ENCODE data around the gene LRRC4.

The LRRC4 gene

DNA sequence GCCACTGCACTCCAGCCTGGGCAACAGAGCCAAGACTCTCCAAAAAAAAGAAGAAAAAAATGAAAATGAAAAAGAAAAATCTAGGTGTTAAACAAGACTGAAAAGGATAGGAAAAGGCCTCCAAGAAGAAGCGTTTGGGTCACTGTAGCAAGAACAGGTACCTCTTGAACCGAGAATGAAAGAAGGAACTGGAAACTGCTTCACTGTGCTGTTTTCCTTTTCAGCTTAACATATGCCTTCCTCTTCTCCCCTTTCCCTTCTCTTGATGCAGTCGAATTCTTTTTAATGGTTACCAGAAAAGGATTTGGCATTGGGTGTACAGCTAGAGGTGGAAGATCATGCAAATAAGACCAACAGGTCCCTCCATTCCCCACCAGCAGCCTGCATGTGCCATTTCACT, 28.1 kb downstream of the LRRC4 start:
- Histone ChIP-seq H3K9ac (ENCODE audit: low read depth, low read length) (no peak overlapping the region), H3K36me3 (ENCODE audit: insufficient read depth, low read depth, low read length) (0 out of 2 replicates have a peak, but pooled peaks cover 5% of the 10 kb centered on the region), H3K27me3 (ENCODE audit: insufficient read depth, low read length) (no peaks in the 10 kb centered on the region), H3K27ac (ENCODE audit: low read length) (no peak overlapping the region), H3K4me3 (ENCODE audit: low read length) (no peak overlapping the region), H3K9me3 (ENCODE audit: insufficient read depth, low read depth, low read length) (no peaks in the 10 kb centered on the region), H3K4me1 (ENCODE audit: insufficient read depth, low read length) (no peaks in the 10 kb centered on the region; the same call in 1 of the 2 replicates)

DNA sequence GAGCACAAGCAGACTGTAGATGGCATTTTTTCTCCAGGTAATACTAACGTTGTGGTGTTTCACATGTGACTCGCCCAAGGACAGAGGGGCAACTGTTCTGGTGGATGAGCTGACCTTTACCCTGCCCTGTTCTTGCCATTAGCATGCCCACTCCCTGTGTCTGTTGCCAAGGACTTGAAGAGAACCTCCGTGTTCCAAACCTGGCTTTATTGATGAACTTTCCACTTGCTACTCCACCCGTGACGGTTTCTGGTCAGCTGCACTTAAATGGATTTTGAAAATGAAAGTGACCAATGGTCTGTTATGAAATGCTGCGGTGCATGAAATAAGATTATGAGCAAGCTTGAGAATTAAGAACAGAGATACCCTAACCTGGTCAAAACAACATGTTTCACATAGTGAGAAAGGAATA, 30.4 kb downstream of the LRRC4 start:
- Histone ChIP-seq H3K9me3 (ENCODE audit: insufficient read depth, low read depth, low read length) (no peaks in the 10 kb centered on the region), H3K9ac (ENCODE audit: low read depth, low read length) (no peak overlapping the region), H3K4me1 (ENCODE audit: insufficient read depth, low read length) (peaks cover 8% of the 10 kb centered on the region; the same call in 1 of the 2 replicates), H3K4me3 (ENCODE audit: low read length) (no peak overlapping the region), H3K27ac (ENCODE audit: low read length) (no peak overlapping the region), H3K36me3 (ENCODE audit: insufficient read depth, low read depth, low read length) (peaks cover 15% of the 10 kb centered on the region), H3K27me3 (ENCODE audit: insufficient read depth, low read length) (no peaks in the 10 kb centered on the region)

DNA sequence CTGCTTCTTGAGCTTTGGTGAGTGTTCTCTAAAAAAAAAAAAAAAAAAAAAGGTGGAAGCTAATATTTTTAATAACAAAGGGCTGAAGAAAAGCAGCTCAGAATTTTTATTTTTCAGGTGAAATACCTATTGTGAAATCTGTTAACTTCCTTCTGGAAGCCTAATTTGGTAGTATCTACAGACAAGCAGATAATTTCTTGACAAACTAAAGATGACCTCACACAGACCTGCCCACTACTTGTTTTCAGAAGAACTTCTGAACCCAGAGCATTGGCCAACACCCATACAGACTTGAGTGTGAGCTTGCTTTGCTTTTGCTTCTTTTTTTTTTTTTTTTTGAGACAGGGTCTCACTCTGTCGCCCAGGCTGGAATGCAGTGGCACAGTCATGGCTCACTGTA, 31.2 kb downstream of the LRRC4 start:
- H3K27ac ChIP-seq (ENCODE audit: low read length), result no peak overlapping the region
- no peaks in the 10 kb centered on the region for H3K27me3 ChIP-seq (ENCODE audit: insufficient read depth, low read length)
- H3K4me3 ChIP-seq (ENCODE audit: low read length), result no peak overlapping the region
- peaks cover 15% of the 10 kb centered on the region for H3K36me3 ChIP-seq (ENCODE audit: insufficient read depth, low read depth, low read length)
- no peaks in the 10 kb centered on the region for H3K9me3 ChIP-seq (ENCODE audit: insufficient read depth, low read depth, low read length)
- no peak overlapping the region for H3K9ac ChIP-seq (ENCODE audit: low read depth, low read length)
- peaks cover 12% of the 10 kb centered on the region for H3K4me1 ChIP-seq (ENCODE audit: insufficient read depth, low read length)

DNA sequence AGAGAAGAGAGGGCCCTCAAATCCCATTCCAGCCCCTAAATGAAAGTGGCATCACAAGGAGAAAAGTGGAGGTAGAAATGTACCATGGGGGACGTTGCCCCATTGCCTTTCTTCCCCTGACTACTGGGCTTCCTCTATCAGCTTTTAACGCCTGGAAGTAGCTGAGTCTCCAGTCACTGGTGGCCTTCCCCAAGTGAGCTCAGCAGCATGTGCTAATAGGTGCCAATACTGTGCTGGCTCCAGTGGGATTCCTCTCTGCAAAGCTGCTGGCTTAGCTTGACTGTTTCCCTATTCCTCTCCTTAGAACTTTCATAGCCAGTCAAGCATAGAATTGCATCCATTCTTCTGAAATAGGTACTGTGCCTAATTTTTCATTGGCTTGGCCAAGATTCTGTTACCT, 32.6 kb downstream of the LRRC4 start:
- H3K9ac ChIP-seq (ENCODE audit: low read depth, low read length), result no peak overlapping the region
- H3K36me3 ChIP-seq (ENCODE audit: insufficient read depth, low read depth, low read length), result peaks cover 21% of the 10 kb centered on the region
- H3K4me3 ChIP-seq (ENCODE audit: low read length), result no peak overlapping the region
- H3K9me3 ChIP-seq (ENCODE audit: insufficient read depth, low read depth, low read length), result no peaks in the 10 kb centered on the region
- peaks cover 13% of the 10 kb centered on the region for H3K4me1 ChIP-seq (ENCODE audit: insufficient read depth, low read length)
- H3K27ac ChIP-seq (ENCODE audit: low read length), result no peak overlapping the region
- H3K27me3 ChIP-seq (ENCODE audit: insufficient read depth, low read length), result no peaks in the 10 kb centered on the region

DNA sequence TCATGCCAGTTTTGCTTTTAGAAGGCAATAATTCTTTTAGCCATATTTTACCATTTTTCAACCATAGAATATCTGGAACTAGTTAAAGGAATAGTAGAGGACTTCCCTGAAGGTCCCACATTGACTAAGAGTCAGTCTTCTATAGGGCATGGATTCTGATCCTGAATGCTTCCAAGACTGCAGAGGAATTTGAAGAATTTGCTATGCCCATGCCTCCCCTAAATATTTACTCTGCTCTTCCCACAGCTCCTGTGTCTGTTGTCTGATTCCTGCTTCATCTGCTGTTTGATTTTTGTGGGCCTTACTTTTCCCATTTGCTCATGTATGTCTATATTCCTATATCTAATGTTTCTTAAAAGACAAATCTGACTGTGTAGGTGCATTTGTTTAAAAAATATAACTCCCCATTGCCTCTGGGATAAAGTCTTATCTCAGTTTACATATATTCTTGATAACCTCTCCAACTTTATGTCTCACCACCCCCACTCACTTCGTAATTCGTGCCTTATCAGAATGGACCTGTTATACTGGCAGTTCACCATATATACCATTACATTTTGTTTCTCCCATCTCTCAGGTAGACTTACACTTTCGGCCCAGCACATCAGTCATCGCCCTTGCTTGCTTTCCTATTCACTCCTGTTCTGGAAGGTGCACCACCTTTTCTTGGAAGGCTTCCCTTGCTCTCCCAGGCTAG, 33.9 kb downstream of the LRRC4 start:
- Histone ChIP-seq H3K27me3 (ENCODE audit: insufficient read depth, low read length) (no peaks in the 10 kb centered on the region), H3K4me1 (ENCODE audit: insufficient read depth, low read length) (peaks cover 13% of the 10 kb centered on the region), H3K36me3 (ENCODE audit: insufficient read depth, low read depth, low read length) (peaks cover 34% of the 10 kb centered on the region), H3K4me3 (ENCODE audit: low read length) (no peak overlapping the region), H3K9ac (ENCODE audit: low read depth, low read length) (no peak overlapping the region), H3K27ac (ENCODE audit: low read length) (no peak overlapping the region), H3K9me3 (ENCODE audit: insufficient read depth, low read depth, low read length) (no peaks in the 10 kb centered on the region)

DNA sequence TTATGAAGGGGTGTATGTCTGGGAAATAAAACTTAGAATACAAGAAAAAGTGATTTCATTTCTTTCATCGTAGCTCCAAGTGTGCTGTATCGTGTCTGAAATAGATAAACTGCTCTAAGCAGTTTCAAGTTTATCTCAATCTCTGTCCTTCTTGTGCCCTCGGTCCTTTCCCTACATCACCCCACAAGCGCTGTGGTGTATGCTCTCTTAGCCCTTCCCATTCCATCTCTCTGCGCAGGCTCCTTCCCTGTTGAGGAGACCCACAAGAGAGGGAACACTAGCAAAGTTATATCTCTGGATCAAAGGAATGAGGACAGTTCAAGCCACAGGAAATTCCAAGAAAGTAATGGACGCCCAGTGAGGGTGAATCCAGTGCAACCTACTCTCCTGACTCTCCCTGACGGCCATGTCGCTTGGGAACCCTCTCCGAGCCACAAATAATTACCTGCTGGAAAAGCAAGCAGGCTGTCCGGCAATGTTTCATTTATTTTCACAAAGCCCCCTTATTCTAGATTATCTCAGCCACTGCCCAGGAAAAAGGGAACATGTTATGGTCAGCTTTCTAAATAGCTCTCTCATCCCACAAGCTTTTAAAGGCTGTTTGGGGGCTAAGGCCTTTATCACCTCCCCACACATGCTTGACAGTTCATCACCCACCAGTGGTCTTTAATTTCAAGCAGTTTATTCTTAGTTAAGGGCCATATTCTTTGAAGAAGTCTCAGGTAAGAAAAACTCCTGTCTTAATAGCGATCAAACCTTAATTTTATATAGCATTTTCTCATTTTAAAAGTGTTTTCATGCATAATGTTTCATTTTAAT, 34.8 kb downstream of the LRRC4 start:
- H3K27me3 ChIP-seq (ENCODE audit: insufficient read depth, low read length), result no peaks in the 10 kb centered on the region
- H3K9ac ChIP-seq (ENCODE audit: low read depth, low read length), result no peak overlapping the region
- H3K27ac ChIP-seq (ENCODE audit: low read length), result no peak overlapping the region
- no peak overlapping the region for H3K4me3 ChIP-seq (ENCODE audit: low read length)
- no peaks in the 10 kb centered on the region for H3K9me3 ChIP-seq (ENCODE audit: insufficient read depth, low read depth, low read length)
- H3K4me1 ChIP-seq (ENCODE audit: insufficient read depth, low read length), result peaks cover 13% of the 10 kb centered on the region
- peaks cover 42% of the 10 kb centered on the region for H3K36me3 ChIP-seq (ENCODE audit: insufficient read depth, low read depth, low read length)

DNA sequence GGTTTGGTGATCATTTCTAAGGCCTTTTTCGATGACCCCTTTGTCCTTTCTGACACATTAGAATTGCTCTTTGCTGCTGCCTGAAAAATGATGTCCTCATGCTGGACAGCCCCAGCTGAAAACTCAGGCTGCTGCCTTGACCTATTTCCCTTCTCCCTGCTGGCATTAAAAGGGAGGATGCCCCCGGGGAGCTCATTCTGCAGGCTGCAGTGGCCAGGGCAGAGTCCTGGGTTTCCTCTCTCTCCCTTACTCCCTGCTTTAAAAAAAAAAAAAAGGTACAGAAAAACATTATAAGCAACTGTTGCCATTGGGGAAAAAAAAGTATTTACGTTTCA, 35.4 kb downstream of the LRRC4 start:
- Histone ChIP-seq H3K4me1 (ENCODE audit: insufficient read depth, low read length) (peaks cover 13% of the 10 kb centered on the region), H3K36me3 (ENCODE audit: insufficient read depth, low read depth, low read length) (peaks cover 43% of the 10 kb centered on the region), H3K9ac (ENCODE audit: low read depth, low read length) (no peak overlapping the region), H3K4me3 (ENCODE audit: low read length) (no peak overlapping the region), H3K27me3 (ENCODE audit: insufficient read depth, low read length) (no peaks in the 10 kb centered on the region), H3K27ac (ENCODE audit: low read length) (no peak overlapping the region), H3K9me3 (ENCODE audit: insufficient read depth, low read depth, low read length) (no peaks in the 10 kb centered on the region)

DNA sequence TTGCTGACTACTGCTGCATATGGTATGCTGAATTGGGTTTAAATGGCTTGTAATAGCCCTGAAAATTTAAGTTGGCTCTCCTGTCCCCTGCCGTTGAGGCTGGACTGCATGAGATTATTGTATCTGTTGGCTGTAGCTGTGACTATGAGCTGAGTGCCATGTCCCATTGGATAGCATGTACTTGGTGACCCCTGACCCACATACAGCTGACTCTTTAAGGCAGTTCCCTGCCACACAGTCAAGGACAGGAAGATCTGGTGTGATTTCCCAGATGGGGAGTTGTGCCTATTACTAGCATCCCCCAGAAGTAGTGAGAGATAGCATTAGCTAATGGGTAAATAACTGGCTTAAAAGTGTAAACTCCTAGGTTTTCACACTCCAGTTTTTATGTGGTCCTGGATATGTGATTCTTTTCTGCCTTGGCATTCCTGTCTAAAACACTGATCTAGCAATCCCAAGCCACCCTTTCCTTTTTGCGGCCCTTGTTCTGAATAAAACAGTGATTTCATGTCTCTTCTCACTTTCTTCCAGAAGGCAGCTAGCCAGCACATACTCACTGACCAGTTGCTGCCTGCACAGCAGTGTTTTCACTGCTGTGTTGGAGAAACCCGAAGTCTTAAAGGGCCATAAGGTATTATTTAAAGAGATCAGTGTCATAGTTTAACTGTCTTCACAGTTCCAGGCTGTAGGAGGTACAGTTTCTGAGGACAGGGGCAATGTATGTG, 35.9 kb downstream of the LRRC4 start:
- H3K4me3 ChIP-seq (ENCODE audit: low read length), result no peak overlapping the region
- H3K9me3 ChIP-seq (ENCODE audit: insufficient read depth, low read depth, low read length), result no peaks in the 10 kb centered on the region
- H3K4me1 ChIP-seq (ENCODE audit: insufficient read depth, low read length), result peaks cover 13% of the 10 kb centered on the region
- peaks cover 48% of the 10 kb centered on the region for H3K36me3 ChIP-seq (ENCODE audit: insufficient read depth, low read depth, low read length)
- H3K27me3 ChIP-seq (ENCODE audit: insufficient read depth, low read length), result no peaks in the 10 kb centered on the region
- H3K9ac ChIP-seq (ENCODE audit: low read depth, low read length), result 0 out of 2 replicates have a peak overlapping the region, but pooled peaks have one; percentile 5
- H3K27ac ChIP-seq (ENCODE audit: low read length), result no peak overlapping the region

DNA sequence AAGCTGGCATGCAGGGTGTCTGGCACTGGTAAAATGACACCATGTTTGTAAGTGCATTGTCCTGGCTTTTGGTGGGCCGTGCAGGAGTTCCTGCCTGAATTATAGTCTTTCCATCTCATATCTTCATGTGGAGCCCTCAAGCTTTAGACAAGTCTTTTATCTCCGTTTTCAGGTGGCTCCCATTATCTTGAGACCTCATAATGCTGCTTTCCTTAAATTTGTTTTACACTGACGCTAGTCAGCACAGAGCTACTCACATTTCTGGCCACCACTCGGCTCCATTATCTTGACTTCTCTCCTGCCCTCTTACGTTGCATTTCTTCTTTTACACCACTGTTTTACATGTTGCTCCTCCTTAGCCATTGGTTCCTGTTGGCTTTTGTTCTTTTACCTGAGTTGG, 37.2 kb downstream of the LRRC4 start:
- H3K4me3 ChIP-seq (ENCODE audit: low read length), result no peak overlapping the region
- no peak overlapping the region for H3K9ac ChIP-seq (ENCODE audit: low read depth, low read length)
- H3K36me3 ChIP-seq (ENCODE audit: insufficient read depth, low read depth, low read length), result peaks cover 48% of the 10 kb centered on the region
- H3K9me3 ChIP-seq (ENCODE audit: insufficient read depth, low read depth, low read length), result no peaks in the 10 kb centered on the region
- no peaks in the 10 kb centered on the region for H3K27me3 ChIP-seq (ENCODE audit: insufficient read depth, low read length)
- H3K27ac ChIP-seq (ENCODE audit: low read length), result no peak overlapping the region
- H3K4me1 ChIP-seq (ENCODE audit: insufficient read depth, low read length), result peaks cover 13% of the 10 kb centered on the region

DNA sequence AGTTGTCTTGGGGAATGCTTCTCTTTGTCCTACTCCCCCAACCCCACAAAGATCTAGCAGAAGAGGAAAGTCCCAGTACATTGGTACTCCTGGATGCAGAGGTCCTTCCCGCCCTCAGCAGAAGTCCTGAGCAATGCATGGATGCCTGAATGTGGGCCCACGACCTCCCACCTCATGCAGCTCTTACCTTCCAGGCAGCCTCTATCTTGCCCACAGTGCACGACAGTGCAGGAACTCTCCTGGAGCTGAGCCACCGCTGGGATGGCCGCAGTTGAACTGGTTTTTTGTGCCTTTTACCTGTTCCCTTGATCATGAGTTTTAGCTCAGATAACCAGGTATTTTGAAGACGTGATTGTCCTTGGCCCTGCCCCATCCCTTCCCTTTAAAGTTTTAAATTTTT, 37.9 kb downstream of the LRRC4 start:
- Histone ChIP-seq H3K9ac (ENCODE audit: low read depth, low read length) (no peak overlapping the region), H3K4me1 (ENCODE audit: insufficient read depth, low read length) (peaks cover 13% of the 10 kb centered on the region), H3K9me3 (ENCODE audit: insufficient read depth, low read depth, low read length) (no peaks in the 10 kb centered on the region), H3K27me3 (ENCODE audit: insufficient read depth, low read length) (no peaks in the 10 kb centered on the region), H3K4me3 (ENCODE audit: low read length) (no peak overlapping the region), H3K27ac (ENCODE audit: low read length) (no peak overlapping the region), H3K36me3 (ENCODE audit: insufficient read depth, low read depth, low read length) (peaks cover 48% of the 10 kb centered on the region)

DNA sequence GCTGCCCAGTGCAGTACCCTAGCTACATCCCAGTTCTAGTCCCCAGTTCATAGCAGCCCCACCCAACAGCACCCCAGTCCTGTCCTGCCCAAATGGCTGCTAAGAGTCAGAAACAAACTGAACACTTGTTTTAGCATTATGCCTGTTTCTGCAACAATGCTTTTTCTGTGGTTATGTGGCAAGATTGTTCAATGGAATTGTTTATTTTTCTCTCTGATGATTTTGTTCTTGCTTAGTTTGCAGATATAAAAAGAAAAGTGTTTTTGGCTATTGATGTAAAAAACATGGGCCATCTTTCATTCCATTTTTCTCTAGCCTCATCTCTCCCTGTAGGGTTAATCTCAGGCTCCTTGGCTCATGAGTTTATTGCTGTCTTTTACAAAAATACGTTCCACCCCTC, 42.5 kb downstream of the LRRC4 start:
- Histone ChIP-seq H3K9ac (ENCODE audit: low read depth, low read length) (no peak overlapping the region), H3K27me3 (ENCODE audit: insufficient read depth, low read length) (no peaks in the 10 kb centered on the region), H3K36me3 (ENCODE audit: insufficient read depth, low read depth, low read length) (peaks cover 32% of the 10 kb centered on the region), H3K27ac (ENCODE audit: low read length) (no peak overlapping the region), H3K9me3 (ENCODE audit: insufficient read depth, low read depth, low read length) (no peaks in the 10 kb centered on the region), H3K4me1 (ENCODE audit: insufficient read depth, low read length) (peaks cover 17% of the 10 kb centered on the region), H3K4me3 (ENCODE audit: low read length) (no peak overlapping the region)

Measured in iPS-20b (cell line).